SK-N-SH (cell line): Measurements from ENCODE around the gene ILK.

Experiments
- CTCF ChIP-seq: fragments of 200-600 bp; sonication (generic); IDR thresholded peaks from 2 replicates; pipeline ENCODE4 v1.6.1; 2017; ENCODE audit warnings: antibody characterized with exemption, mild to moderate bottlenecking, moderate library complexity
- ELF1 ChIP-seq: IDR thresholded peaks from 2 replicates; pipeline ENCODE4 v1.4.0; 2012
- EZH2phosphoT487 ChIP-seq: fragments of 200-600 bp; sonication (generic); IDR thresholded peaks from 2 replicates; pipeline ENCODE4 v1.6.1; 2017; ENCODE audit warnings: low read depth, mixed run types, mild to moderate bottlenecking, antibody characterized with exemption, moderate library complexity, borderline replicate concordance
- GABPA ChIP-seq: IDR thresholded peaks from 2 replicates; pipeline ENCODE4 v1.4.0; 2012; ENCODE audit warnings: low read depth, mild to moderate bottlenecking
- GATA2 ChIP-seq: sonication (generic); formaldehyde crosslinking; IDR thresholded peaks from 2 replicates; pipeline ENCODE4 v1.5.0; 2020; ENCODE audit warnings: mild to moderate bottlenecking, missing genetic modification reagents
- POLR2AphosphoS5 ChIP-seq: IDR thresholded peaks from 2 replicates; pipeline ENCODE4 v1.6.1; 2012; ENCODE audit warnings: low read depth, low read length
- RAD21 ChIP-seq: IDR thresholded peaks from 2 replicates; pipeline ENCODE4 v1.6.1; 2012; ENCODE audit warnings: mild to moderate bottlenecking, low read length
- RFX5 ChIP-seq: IDR thresholded peaks from 2 replicates; pipeline ENCODE4 v1.6.1; 2012; ENCODE audit warnings: mild to moderate bottlenecking, improper control_type of control experiment, low read length
- RXRA ChIP-seq: IDR thresholded peaks from 2 replicates; pipeline ENCODE4 v1.4.0; 2012; ENCODE audit warnings: low read depth, mild to moderate bottlenecking, borderline replicate concordance
- SMC3 ChIP-seq: IDR thresholded peaks from 2 replicates; pipeline ENCODE4 v1.6.1; 2012; ENCODE audit warnings: low read depth, low read length, improper control_type of control experiment
- TF ChIP-seq, protein P1 (sequence below): IDR thresholded peaks from 2 replicates; pipeline ENCODE4; 2012
- TF ChIP-seq, protein P2 (sequence below): IDR thresholded peaks from 2 replicates; pipeline ENCODE4 v1.6.1; 2012; ENCODE audit warnings: mild to moderate bottlenecking, low read depth, low read length, moderate library complexity
- TF ChIP-seq, protein P3 (sequence below): fragments of 150-350 bp; IDR thresholded peaks from 2 replicates; pipeline ENCODE4 v1.6.1; 2017; ENCODE audit warnings: antibody characterized with exemption, low read length, low read depth, borderline replicate concordance

- TF ChIP-seq, protein P1, sequence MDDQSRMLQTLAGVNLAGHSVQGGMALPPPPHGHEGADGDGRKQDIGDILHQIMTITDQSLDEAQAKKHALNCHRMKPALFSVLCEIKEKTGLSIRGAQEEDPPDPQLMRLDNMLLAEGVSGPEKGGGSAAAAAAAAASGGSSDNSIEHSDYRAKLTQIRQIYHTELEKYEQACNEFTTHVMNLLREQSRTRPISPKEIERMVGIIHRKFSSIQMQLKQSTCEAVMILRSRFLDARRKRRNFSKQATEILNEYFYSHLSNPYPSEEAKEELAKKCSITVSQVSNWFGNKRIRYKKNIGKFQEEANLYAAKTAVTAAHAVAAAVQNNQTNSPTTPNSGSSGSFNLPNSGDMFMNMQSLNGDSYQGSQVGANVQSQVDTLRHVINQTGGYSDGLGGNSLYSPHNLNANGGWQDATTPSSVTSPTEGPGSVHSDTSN: no peak
- TF ChIP-seq CTCF (no peak), GABPA (no peak), RXRA (no peak), SMC3 (no peak), ELF1 (no peak), POLR2AphosphoS5 (no peak), EZH2phosphoT487 (no peak), RFX5 (0 out of 2 replicates have a peak, but pooled peaks have one; percentile 33), GATA2 (peak; percentile 5; the same call in 1 of the 2 replicates), RAD21 (no peak)
- TF ChIP-seq, protein P2, sequence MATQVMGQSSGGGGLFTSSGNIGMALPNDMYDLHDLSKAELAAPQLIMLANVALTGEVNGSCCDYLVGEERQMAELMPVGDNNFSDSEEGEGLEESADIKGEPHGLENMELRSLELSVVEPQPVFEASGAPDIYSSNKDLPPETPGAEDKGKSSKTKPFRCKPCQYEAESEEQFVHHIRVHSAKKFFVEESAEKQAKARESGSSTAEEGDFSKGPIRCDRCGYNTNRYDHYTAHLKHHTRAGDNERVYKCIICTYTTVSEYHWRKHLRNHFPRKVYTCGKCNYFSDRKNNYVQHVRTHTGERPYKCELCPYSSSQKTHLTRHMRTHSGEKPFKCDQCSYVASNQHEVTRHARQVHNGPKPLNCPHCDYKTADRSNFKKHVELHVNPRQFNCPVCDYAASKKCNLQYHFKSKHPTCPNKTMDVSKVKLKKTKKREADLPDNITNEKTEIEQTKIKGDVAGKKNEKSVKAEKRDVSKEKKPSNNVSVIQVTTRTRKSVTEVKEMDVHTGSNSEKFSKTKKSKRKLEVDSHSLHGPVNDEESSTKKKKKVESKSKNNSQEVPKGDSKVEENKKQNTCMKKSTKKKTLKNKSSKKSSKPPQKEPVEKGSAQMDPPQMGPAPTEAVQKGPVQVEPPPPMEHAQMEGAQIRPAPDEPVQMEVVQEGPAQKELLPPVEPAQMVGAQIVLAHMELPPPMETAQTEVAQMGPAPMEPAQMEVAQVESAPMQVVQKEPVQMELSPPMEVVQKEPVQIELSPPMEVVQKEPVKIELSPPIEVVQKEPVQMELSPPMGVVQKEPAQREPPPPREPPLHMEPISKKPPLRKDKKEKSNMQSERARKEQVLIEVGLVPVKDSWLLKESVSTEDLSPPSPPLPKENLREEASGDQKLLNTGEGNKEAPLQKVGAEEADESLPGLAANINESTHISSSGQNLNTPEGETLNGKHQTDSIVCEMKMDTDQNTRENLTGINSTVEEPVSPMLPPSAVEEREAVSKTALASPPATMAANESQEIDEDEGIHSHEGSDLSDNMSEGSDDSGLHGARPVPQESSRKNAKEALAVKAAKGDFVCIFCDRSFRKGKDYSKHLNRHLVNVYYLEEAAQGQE: no peak
- TF ChIP-seq, protein P3, sequence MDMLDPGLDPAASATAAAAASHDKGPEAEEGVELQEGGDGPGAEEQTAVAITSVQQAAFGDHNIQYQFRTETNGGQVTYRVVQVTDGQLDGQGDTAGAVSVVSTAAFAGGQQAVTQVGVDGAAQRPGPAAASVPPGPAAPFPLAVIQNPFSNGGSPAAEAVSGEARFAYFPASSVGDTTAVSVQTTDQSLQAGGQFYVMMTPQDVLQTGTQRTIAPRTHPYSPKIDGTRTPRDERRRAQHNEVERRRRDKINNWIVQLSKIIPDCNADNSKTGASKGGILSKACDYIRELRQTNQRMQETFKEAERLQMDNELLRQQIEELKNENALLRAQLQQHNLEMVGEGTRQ: no peak
Measured at GRCh38 chr11:6646918-6647679, 43.5 kb downstream of the ILK start.
